Measurements from ENCODE around the gene CDC23.

The CDC23 gene

GRCh38 chr5:138180183-138180782, 32.8 kb downstream of the CDC23 start (continued):
- TF ChIP-seq ZNF621 (tag by site-specific recombination; IDR thresholded peaks at IDR 0.05) = no peak
- no peak for TF ChIP-seq ZNF777 (tag by site-specific recombination; IDR thresholded peaks at IDR 0.05; ENCODE audit: borderline replicate concordance)
- TF ChIP-seq ZNF335 (tag by site-specific recombination; conservative IDR thresholded peaks at IDR 0.05) = peak; percentile 60
- TF ChIP-seq ZNF394 (tag by site-specific recombination; IDR thresholded peaks at IDR 0.05; ENCODE audit: borderline replicate concordance) = no peak
- no peak for TF ChIP-seq ZNF23 (tag by site-specific recombination; IDR thresholded peaks at IDR 0.05; ENCODE audit: borderline replicate concordance)
- no peak for TF ChIP-seq ZBTB26 (tag by site-specific recombination; optimal IDR thresholded peaks at IDR 0.05)
- TF ChIP-seq ZNF654 (tag by site-specific recombination; IDR thresholded peaks at IDR 0.05; ENCODE audit: low read depth) = peak; percentile 95
- no peak for TF ChIP-seq KLF16 (tag by site-specific recombination; IDR thresholded peaks at IDR 0.05)
- TF ChIP-seq ELK4 (IDR thresholded peaks at IDR 0.05; ENCODE audit: borderline replicate concordance, low read depth, low read length) = no peak
- TF ChIP-seq ZNF580 (tag by site-specific recombination; IDR thresholded peaks at IDR 0.05) = no peak
- peak; percentile 32; the same call in 1 of the 2 replicates for TF ChIP-seq ZNF2 (tag by site-specific recombination; IDR thresholded peaks at IDR 0.05)
- no peak for TF ChIP-seq ZNF211 (tag by site-specific recombination; IDR thresholded peaks at IDR 0.05; ENCODE audit: low read depth)
- TF ChIP-seq ZNF561 (tag by site-specific recombination; IDR thresholded peaks at IDR 0.05; ENCODE audit: borderline replicate concordance) = peak; percentile 35; the same call in 1 of the 2 replicates
- TF ChIP-seq ATF2 (tag by site-specific recombination; IDR thresholded peaks at IDR 0.05; ENCODE audit: low read depth) = no peak
- TF ChIP-seq RBAK (tag by site-specific recombination; IDR thresholded peaks at IDR 0.05) = no peak
- no peak for TF ChIP-seq ZNF623 (tag by site-specific recombination; IDR thresholded peaks at IDR 0.05)

GRCh38 chr5:138179277-138179857, 33.8 kb downstream of the CDC23 start:
- POLR2A ChIA-PET = interaction anchor here (0.5 to 2.4 kb wide), 26 partner anchors 9 to 396 kb away, joined by 3 to 22 read pairs (median 5); partner anchors contain the start of genes CDC23, CDC25C, EGR1 and ETF1
- H3K36me3 ChIP-seq (ENCODE audit: control insufficient read depth in 2 of 2, insufficient read depth in 1 of 2, low read length in 2 of 2) = peaks cover 41 to 63% of the 10 kb centered on the region in 2 experiments
- CTCF ChIA-PET = interaction anchor here (0.6 to 4.1 kb wide), 26 partner anchors 9 to 477 kb away, joined by 3 to 19 read pairs (median 4); no protein-coding TSS in a partner anchor
- peak; percentile 5; the same call in 1 of the 2 replicates for TF ChIP-seq ZNF600 (tag by site-specific recombination; IDR thresholded peaks at IDR 0.05)
- TF ChIP-seq YY2 (tag by site-specific recombination; IDR thresholded peaks at IDR 0.05) = no peak
- no peak for TF ChIP-seq ZNF645 (tag by site-specific recombination; IDR thresholded peaks at IDR 0.05)
- TF ChIP-seq KLF9 (tag by site-specific recombination; IDR thresholded peaks at IDR 0.05; ENCODE audit: low read depth) = no peak
- peak; percentile 90 for TF ChIP-seq ZBTB48 (tag by site-specific recombination; IDR thresholded peaks at IDR 0.05)
- TF ChIP-seq GLI4 (tag by site-specific recombination; IDR thresholded peaks at IDR 0.05) = no peak
- no peak for TF ChIP-seq FEZF1 (tag by site-specific recombination; IDR thresholded peaks at IDR 0.05)
- no peak for TF ChIP-seq ZBTB44 (tag by site-specific recombination; IDR thresholded peaks at IDR 0.05)
- TF ChIP-seq ZNF10 (tag by site-specific recombination; IDR thresholded peaks at IDR 0.05) = no peak
- TF ChIP-seq ZBTB10 (tag by site-specific recombination; IDR thresholded peaks at IDR 0.05) = no peak
- TF ChIP-seq ZNF366 (tag by site-specific recombination; conservative IDR thresholded peaks at IDR 0.05) = 0 out of 2 replicates have a peak, but pooled peaks have one; percentile 8

More at GRCh38 chr5:138179277-138179857, 33.8 kb downstream of the CDC23 start:
- peak overlapping the region; percentile 90 for H3K27ac ChIP-seq (ENCODE audit: extremely low read depth, low read depth, low read length)
- peak overlapping the region; percentile 70 for H3K4me3 ChIP-seq (ENCODE audit: low read depth, low read length)
- no peaks in the 10 kb centered on the region for H3K9me3 ChIP-seq (ENCODE audit: control insufficient read depth, insufficient read depth, low read depth, low read length)
- 0 out of 2 replicates have a peak, but pooled peaks cover 3% of the 10 kb centered on the region for H3K4me1 ChIP-seq (ENCODE audit: control insufficient read depth, insufficient read depth, low read length)

Measured in HEK293 (cell line).